Left renal cortex interstitium (tissue), 4 donors: ENCODE results near the gene FCF1. TPM values are rescaled to one million over a fixed set of nuclear protein-coding genes. Genes with fewer than 3 reads are reported as not detected.

Experiments
- DNase-seq, 4 donors: peaks; one replicate each; pipeline ENCODE4 v3.0.0-alpha.2; 2013; ENCODE audit warnings: low read depth in 4 of 4, low spot score in 2 of 4, missing footprints in 1 of 4
- polyA plus RNA-seq, 4 donors: library from polyadenylated mRNA; unstranded; fragments of 120-200 nt; gene quantifications; one replicate each; pipeline ENCODE4 v1.2.1, GENCODE V29; 2013; ENCODE audit not compliant: insufficient read length in 4 of 4

Gene FCF1, protein sequence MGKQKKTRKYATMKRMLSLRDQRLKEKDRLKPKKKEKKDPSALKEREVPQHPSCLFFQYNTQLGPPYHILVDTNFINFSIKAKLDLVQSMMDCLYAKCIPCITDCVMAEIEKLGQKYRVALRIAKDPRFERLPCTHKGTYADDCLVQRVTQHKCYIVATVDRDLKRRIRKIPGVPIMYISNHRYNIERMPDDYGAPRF
- 10 to 100 TPM; 51.2 to 69.7 (median 58.6) TPM for polyA plus RNA-seq

- DNase-seq, result peak; percentile 75 to 92 (median 85)
These were observed at the start of gene FCF1, which contains the start of gene AREL1 for GRCh38 chr14:74712499-74713394. TSS of gene FCF1 (plus strand) at chr14:74713144. CDS start at chr14:74713198, 54 bp downstream. TSS of gene AREL1 (minus strand) at chr14:74713080. CDS start at chr14:74685615, 27,465 bp downstream.

DNA sequence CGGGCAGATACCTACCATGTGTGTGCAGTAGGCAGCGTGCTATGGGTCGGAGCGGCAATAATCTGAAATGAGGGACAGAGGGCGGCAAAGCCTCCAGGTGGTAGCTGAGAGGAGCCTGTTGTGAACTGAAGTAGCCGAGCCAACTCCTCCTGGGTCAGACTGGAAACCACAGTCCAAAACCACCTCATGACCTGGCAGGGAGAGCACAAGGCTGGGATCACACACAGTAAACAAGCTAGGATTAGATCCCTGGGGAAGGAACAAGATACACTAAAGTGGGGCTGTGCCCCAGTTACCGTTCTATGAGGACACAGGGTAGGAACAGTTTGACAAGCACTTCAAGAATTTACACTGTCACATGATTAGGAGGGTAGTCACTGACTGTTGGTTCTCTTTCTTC, 49.1 kb upstream of the FCF1 start:
- DNase-seq, result no peak

- no peak for DNase-seq
These were observed 48.2 kb upstream of the FCF1 start for GRCh38 chr14:74664717-74665116.

- DNase-seq, result no peak
These were observed 45.2 kb upstream of the FCF1 start for GRCh38 chr14:74667758-74668157.

- no peak for DNase-seq
These were observed 43.7 kb upstream of the FCF1 start for GRCh38 chr14:74669256-74669655.

GRCh38 chr14:74669846-74670245, 43.1 kb upstream of the FCF1 start:
- DNase-seq, result no peak

- no peak for DNase-seq
These were observed 42.1 kb upstream of the FCF1 start for GRCh38 chr14:74670726-74671411.

DNA sequence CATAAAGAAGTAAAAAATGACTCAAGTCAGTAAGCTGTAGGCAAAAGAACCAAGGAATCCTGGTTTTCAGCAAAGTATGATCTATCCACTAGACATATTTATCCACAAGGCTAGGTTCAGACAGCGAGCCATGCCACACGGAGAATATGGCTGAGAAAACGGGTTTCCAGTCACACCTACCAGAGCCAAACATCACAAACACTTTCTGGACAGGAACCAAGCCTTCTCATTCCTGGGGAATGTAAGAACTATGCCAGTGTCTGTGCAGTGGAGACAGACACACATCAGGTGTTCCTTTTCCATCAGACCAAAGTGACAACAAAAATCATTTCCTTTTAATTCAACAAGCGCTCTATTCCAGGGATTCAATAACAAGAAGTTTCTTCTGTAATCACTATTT, 41.2 kb upstream of the FCF1 start:
- DNase-seq, result no peak

GRCh38 chr14:74673768-74674167, 39.2 kb upstream of the FCF1 start:
- DNase-seq, result no peak

DNA sequence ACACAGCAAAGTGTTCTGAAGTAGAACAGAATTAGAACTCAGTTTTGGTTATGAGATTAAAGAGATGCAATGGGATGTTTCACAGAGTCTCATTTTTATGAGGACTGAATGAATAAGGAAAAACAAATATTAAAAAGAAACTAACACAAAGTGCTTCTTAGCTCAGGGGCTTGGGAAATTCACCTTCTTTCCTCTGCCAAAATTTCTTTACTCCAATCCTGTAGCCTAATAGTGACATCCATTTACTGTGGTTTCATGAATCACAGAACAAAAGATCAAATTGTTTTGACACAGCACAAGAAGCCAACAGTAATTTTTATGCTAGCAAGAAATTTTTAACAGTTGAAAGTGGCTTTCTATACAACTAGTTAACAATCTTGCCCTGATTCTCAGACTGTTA, 37.7 kb upstream of the FCF1 start:
- no peak for DNase-seq

- DNase-seq, result no peak
These were observed 30.6 kb upstream of the FCF1 start for GRCh38 chr14:74682169-74682952.

DNA sequence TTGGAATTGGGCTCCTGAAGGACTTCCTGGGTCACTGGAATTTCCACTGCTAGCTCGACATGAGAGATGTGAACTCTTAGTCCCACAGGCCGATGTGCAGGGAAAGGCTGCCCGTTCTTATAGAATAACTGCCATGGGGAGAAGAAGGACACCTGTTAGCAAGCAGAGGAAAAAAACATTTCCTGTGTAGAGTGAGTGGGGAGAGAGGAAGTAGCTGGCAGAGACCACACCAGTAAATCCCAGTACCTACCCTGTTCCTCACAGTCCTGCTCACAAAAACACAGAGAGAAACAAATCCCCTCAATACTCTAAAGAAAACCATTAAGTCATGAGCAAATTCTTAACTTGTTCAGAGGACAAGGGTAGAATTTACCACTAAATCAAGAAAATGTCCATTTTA, 29.5 kb upstream of the FCF1 start:
- no peak for DNase-seq

DNA sequence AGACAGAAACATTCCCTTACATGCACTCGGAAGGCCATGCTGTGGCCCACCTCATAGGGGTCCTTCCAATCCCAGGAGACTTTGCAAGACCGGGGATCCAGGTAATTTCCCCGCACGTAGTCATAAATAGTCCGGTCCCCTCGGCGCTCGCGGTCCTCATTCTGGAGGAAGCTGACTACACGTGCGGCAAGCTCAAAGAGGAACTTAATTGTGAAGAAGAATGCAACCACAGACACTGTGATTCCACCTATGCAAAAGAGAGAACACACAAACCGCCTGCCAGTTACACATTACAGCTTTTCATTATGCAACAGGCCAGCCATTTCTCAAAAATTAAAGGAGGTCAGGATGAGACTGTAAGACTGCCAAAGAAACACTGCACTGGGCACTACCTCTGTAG, 28.5 kb upstream of the FCF1 start:
- DNase-seq, result no peak

GRCh38 chr14:74685056-74685455, 27.9 kb upstream of the FCF1 start:
- DNase-seq, result no peak

DNA sequence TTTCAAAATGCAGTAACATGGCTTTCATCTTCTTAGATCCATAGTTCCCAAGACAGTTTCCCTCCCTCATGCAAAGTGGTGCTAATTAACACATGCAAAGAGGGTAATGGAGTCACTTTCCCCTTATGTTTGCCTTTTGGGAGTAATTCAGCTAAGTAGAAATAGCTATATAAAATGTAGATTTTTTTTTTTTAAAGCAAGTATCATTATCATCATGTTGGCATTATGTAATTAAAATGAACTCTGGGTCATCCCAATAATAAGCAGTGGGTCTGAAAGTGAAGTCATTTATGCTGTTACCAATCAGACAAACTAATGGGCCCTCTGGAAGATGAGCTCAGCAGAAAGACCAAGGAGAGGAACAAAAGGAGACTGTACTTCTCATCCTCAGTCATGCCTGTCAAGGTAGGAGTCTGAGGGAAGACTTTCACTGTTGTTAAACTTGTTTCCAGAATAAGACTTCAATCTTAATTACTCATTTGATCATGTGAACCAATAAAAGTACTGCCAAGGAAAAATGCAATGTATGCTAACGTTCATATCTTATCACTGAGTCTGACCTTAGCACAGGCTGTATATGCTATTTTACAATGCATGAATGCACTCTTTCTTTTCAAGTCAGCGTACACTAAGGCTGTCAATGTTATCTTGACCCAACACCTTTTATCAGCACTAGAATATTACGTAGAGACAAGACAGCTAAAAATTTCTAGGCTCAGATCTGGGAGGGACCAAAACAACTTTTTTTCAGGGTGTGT, 26.8 kb upstream of the FCF1 start:
- no peak for DNase-seq

GRCh38 chr14:74691456-74691855, 21.5 kb upstream of the FCF1 start:
- DNase-seq, result no peak

- DNase-seq, result no peak
These were observed 19.8 kb upstream of the FCF1 start for GRCh38 chr14:74693191-74693590.

- no peak for DNase-seq
These were observed 17.5 kb upstream of the FCF1 start for GRCh38 chr14:74695406-74695805.

DNA sequence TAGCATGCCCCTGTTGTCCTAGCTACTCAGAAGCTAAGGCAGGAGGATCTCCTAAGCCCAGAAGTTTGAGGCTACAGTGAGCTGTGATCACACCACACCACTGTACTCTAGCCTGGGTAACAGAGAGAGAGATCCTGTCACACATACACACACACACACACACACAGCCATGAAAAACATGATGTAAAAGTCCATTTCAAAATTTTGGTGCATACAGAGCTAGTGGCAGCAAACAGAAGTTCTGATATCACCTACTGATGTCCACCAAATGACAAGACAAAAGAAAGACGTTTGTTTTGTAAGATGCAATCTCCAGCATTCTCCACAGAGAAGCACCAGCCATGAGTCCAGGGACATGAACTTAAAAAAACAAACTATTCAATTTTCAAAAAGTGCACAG, 15.9 kb upstream of the FCF1 start:
- no peak for DNase-seq

GRCh38 chr14:74697543-74697942, 15.4 kb upstream of the FCF1 start:
- DNase-seq, result no peak
